HCT116 (cell line): ENCODE results near the gene YAE1. TPM values are rescaled to one million over a fixed set of nuclear protein-coding genes. Genes with fewer than 3 reads are reported as not detected.

Experiments used
- ATAC-seq: fragments of 200-7000 bp; cut with Tn5 transposase; 2 replicates; pipeline ENCODE4 v1.9.1; 2020; ENCODE audit warnings: mild to moderate bottlenecking, moderate library complexity
- BruUV-seq: library from RNA; stranded (reverse); fragments of 400-500 nt; replicated peaks from 2 replicates; lab custom pipeline; 2021; lab: Mats Ljungman, UMichigan
- CTCF ChIA-PET: fragments of 300-600 bp; sonication (Branson Sonifier 250); formaldehyde crosslinking; loops from one replicate; lab custom pipeline; 2021; ENCODE audit warnings: antibody characterized with exemption; lab: Charles Lee
- POLR2A ChIA-PET: fragments of 300-600, 350-600 bp; sonication (Branson Sonifier 250); formaldehyde crosslinking; loops from one replicate; lab custom pipeline; 2021; ENCODE audit warnings: antibody characterized with exemption; lab: Charles Lee
- RAD21 ChIA-PET, 2 experiments: fragments of 300-600 bp; sonication (Branson Sonifier 250); formaldehyde crosslinking; loops; one replicate each; lab custom pipeline; 2023; ENCODE audit warnings: low total read pairs in 2 of 2; ENCODE audit not compliant: uncharacterized antibody in 2 of 2, unreplicated experiment in 2 of 2, low non-redundant PET in 1 of 2; lab: Charles Lee
- DNase-seq: peaks from one replicate; pipeline ENCODE4 v3.0.0-alpha.2; 2010; ENCODE audit warnings: low read depth, low spot score
- H2AFZ ChIP-seq: fragments of 200-600 bp; shearing (Covaris generic), sonication (generic); 2 replicates; pipeline ENCODE4 v1.6.1; 2017; ENCODE audit warnings: low read depth, mixed run types, mixed read lengths, antibody characterized with exemption, low read length; ENCODE audit not compliant: poor library complexity, severe bottlenecking
- H3K27ac ChIP-seq: 2 replicates; pipeline ENCODE4 v1.5.1; 2012; ENCODE audit warnings: low read depth, low read length
- H3K27me3 ChIP-seq: fragments of 200-600 bp; sonication (generic); 2 replicates; pipeline ENCODE4 v1.6.1; 2016; ENCODE audit warnings: mixed run types, low read length, mixed read lengths; ENCODE audit not compliant: insufficient read depth
- H3K36me3 ChIP-seq, 2 experiments: fragments of 200-500 bp in 1 of 2; fragments of 200-600 bp in 1 of 2; sonication (Bioruptor generic) in 1 of 2; sonication (generic) in 1 of 2; 2 replicates each; pipeline versions ENCODE4 v1.5.1 to v1.6.1; 2014 to 2016; ENCODE audit warnings: low read length in 2 of 2, inconsistent platforms in 1 of 2, mixed read lengths in 1 of 2, mixed run types in 1 of 2; ENCODE audit not compliant: insufficient read depth in 2 of 2, control insufficient read depth in 1 of 2
- H3K4me1 ChIP-seq, 2 experiments: fragments of 200-600 bp in 1 of 2; sonication (generic) in 1 of 2; 2 replicates each; pipeline versions ENCODE4 v1.5.1 to v1.6.1; 2012 to 2017; ENCODE audit warnings: low read length in 2 of 2, inconsistent platforms in 1 of 2, mild to moderate bottlenecking in 1 of 2, mixed read lengths in 1 of 2, mixed run types in 1 of 2, moderate library complexity in 1 of 2; ENCODE audit not compliant: insufficient read depth in 2 of 2, control insufficient read depth in 1 of 2
- H3K4me2 ChIP-seq: fragments of 200-600 bp; sonication (generic); 2 replicates; pipeline ENCODE4 v1.6.1; 2017; ENCODE audit warnings: mixed run types, low read length, mixed read lengths
- H3K4me3 ChIP-seq, 2 experiments: fragments of 200-600 bp in 1 of 2; sonication (generic) in 1 of 2; replicated peaks in 1 of 2; 2 replicates each; pipeline ENCODE4 v1.5.1; 2011 to 2016; ENCODE audit warnings: low read length in 2 of 2, control low read depth in 1 of 2, low read depth in 1 of 2, mild to moderate bottlenecking in 1 of 2, mixed read lengths in 1 of 2, mixed run types in 1 of 2
- H3K79me2 ChIP-seq: fragments of 200-600 bp; sonication (generic); 2 replicates; pipeline ENCODE4 v1.6.1; 2017; ENCODE audit warnings: mild to moderate bottlenecking, mixed run types, low read length, moderate library complexity, mixed read lengths; ENCODE audit not compliant: insufficient read depth
- H3K9ac ChIP-seq: fragments of 200-600 bp; sonication (generic); 2 replicates; pipeline ENCODE4 v1.6.1; 2016; ENCODE audit warnings: low read length, mixed read lengths
- H3K9me2 ChIP-seq: fragments of 200-600 bp; sonication (generic), shearing (Covaris generic); 2 replicates; pipeline ENCODE4 v1.6.1; 2017; ENCODE audit warnings: mixed run types, mild to moderate bottlenecking, moderate library complexity; ENCODE audit not compliant: insufficient read depth
- H3K9me3 ChIP-seq, 2 experiments: fragments of 200-500 bp in 1 of 2; fragments of 200-600 bp in 1 of 2; sonication (Bioruptor generic) in 1 of 2; sonication (generic) in 1 of 2; 2 replicates each; pipeline ENCODE4 v1.6.1; 2014 to 2017; ENCODE audit warnings: low read length in 2 of 2, mixed read lengths in 2 of 2, inconsistent platforms in 1 of 2, low read depth in 1 of 2, mild to moderate bottlenecking in 1 of 2, mixed run types in 1 of 2, moderate library complexity in 1 of 2; ENCODE audit not compliant: control insufficient read depth in 1 of 2, insufficient read depth in 1 of 2
- H4K20me1 ChIP-seq: fragments of 200-600 bp; sonication (generic), shearing (Covaris generic); 2 replicates; pipeline ENCODE4 v1.6.1; 2017; ENCODE audit warnings: mixed run types, mild to moderate bottlenecking, moderate library complexity; ENCODE audit not compliant: insufficient read depth
- CBX3 ChIP-seq: IDR thresholded peaks from 2 replicates; pipeline ENCODE4 v1.6.1; 2012; ENCODE audit warnings: low read depth
- EGR1 ChIP-seq: IDR thresholded peaks from 2 replicates; pipeline ENCODE4 v1.6.1; 2012; ENCODE audit warnings: low read depth
- ELF1 ChIP-seq: IDR thresholded peaks from 2 replicates; pipeline ENCODE4 v1.6.1; 2012; ENCODE audit warnings: low read depth, borderline replicate concordance
- POLR2A ChIP-seq: IDR thresholded peaks from 2 replicates; pipeline ENCODE4 v1.7.0; 2011; ENCODE audit warnings: borderline replicate concordance; ENCODE audit not compliant: insufficient read depth, insufficient read length; ENCODE audit errors: extremely low read depth
- POLR2AphosphoS5 ChIP-seq: IDR thresholded peaks from 2 replicates; pipeline ENCODE4 v1.6.1; 2011; ENCODE audit warnings: mild to moderate bottlenecking, low read depth, low read length, moderate library complexity
- REST ChIP-seq: IDR thresholded peaks from 2 replicates; pipeline ENCODE4 v1.6.1; 2012; ENCODE audit warnings: low read depth
- SP1 ChIP-seq: IDR thresholded peaks from 2 replicates; pipeline ENCODE4 v1.6.1; 2012; ENCODE audit warnings: low read depth
- SRF ChIP-seq: IDR thresholded peaks from 2 replicates; pipeline ENCODE4 v1.6.1; 2012; ENCODE audit warnings: low read depth
- TCF7L2 ChIP-seq: IDR thresholded peaks from 2 replicates; pipeline ENCODE4 v1.7.0; 2011; ENCODE audit warnings: borderline replicate concordance, inconsistent platforms; ENCODE audit not compliant: insufficient read depth, insufficient read length; ENCODE audit errors: extremely low read depth
- ZBTB33 ChIP-seq: IDR thresholded peaks from 2 replicates; pipeline ENCODE4 v1.6.1; 2011; ENCODE audit warnings: mild to moderate bottlenecking, low read length, moderate library complexity; ENCODE audit not compliant: insufficient replicate concordance; ENCODE audit errors: extremely low read depth
- intact Hi-C: fragments of 100-400 bp; cut with micrococcal nuclease; formaldehyde crosslinking; loops from 2 replicates; pipeline ENCODE4 v1.10.0; 2022
- total RNA-seq: library from RNA; stranded (reverse); gene quantifications from one replicate; pipeline ENCODE4 v1.2.1, GENCODE V29; 2021; ENCODE audit not compliant: unreplicated experiment

Gene YAE1
- total RNA-seq, 1 experiment from 2014 or later, result 16.9 TPM

- no peak for ATAC-seq
- no peaks in the 10 kb centered on the region for H3K36me3 ChIP-seq
- H4K20me1 ChIP-seq, result no peaks in the 10 kb centered on the region
- no peaks in the 10 kb centered on the region for H3K79me2 ChIP-seq
- no TSS peak for BruUV-seq
- H3K4me1 ChIP-seq, result peaks cover 0 to 5% of the 10 kb centered on the region in 2 experiments; a peak in 1 of 4 replicates
- ChIA-PET CTCF (interaction anchor here (2.8 to 5.3 kb wide), 4 partner anchors 159 to 470 kb away, joined by 14 to 112 read pairs (median 38); no protein-coding TSS in a partner anchor), RAD21 (interaction anchor here in 1 of 2 experiments (0.7 kb wide), 1 partner anchor 492 kb away, joined by 4 read pairs; no protein-coding TSS in a partner anchor), POLR2A (no interaction called here)
- intact Hi-C loops, result loop anchor here (5.0 kb wide), 1 partner anchor 475 kb away; no protein-coding TSS in a partner anchor
- TF ChIP-seq TCF7L2 (no peak), CBX3 (no peak), SP1 (no peak), EGR1 (no peak), POLR2A (no peak), REST (no peak), ZBTB33 (no peak), POLR2AphosphoS5 (no peak), ELF1 (no peak), SRF (no peak)
- no peak overlapping the region for H3K4me3 ChIP-seq
- DNase-seq, result no peak
- no peak overlapping the region for H3K9ac ChIP-seq
- H3K27ac ChIP-seq, result no peak overlapping the region
- no peaks in the 10 kb centered on the region for H3K9me2 ChIP-seq
- no peaks in the 10 kb centered on the region for H3K27me3 ChIP-seq
- no peak overlapping the region for H2AFZ ChIP-seq
- no peak overlapping the region for H3K4me2 ChIP-seq
- H3K9me3 ChIP-seq, result no peaks in the 10 kb centered on the region
Observed at GRCh38 chr7:39582536-39582935, 16.3 kb downstream of the YAE1 start.
